Cortex of kidney (tissue), 1 donor: Measurements from ENCODE around the gene FAM83D.

Experiments
- DNase-seq: peaks from one replicate; lab custom pipeline; 2025; lab: John Stamatoyannopoulos, UW

Gene FAM83D, protein sequence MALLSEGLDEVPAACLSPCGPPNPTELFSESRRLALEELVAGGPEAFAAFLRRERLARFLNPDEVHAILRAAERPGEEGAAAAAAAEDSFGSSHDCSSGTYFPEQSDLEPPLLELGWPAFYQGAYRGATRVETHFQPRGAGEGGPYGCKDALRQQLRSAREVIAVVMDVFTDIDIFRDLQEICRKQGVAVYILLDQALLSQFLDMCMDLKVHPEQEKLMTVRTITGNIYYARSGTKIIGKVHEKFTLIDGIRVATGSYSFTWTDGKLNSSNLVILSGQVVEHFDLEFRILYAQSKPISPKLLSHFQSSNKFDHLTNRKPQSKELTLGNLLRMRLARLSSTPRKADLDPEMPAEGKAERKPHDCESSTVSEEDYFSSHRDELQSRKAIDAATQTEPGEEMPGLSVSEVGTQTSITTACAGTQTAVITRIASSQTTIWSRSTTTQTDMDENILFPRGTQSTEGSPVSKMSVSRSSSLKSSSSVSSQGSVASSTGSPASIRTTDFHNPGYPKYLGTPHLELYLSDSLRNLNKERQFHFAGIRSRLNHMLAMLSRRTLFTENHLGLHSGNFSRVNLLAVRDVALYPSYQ

GRCh38 chr20:38926142-38926933 lies at the start of gene FAM83D:
Gene FAM83D (plus strand): TSS chr20:38926417. CDS start chr20:38926443, 26 bp downstream.
- DNase-seq = no peak

GRCh38 chr20:38877483-38877882 lies 48.7 kb upstream of the FAM83D start:
- DNase-seq = no peak

DNA sequence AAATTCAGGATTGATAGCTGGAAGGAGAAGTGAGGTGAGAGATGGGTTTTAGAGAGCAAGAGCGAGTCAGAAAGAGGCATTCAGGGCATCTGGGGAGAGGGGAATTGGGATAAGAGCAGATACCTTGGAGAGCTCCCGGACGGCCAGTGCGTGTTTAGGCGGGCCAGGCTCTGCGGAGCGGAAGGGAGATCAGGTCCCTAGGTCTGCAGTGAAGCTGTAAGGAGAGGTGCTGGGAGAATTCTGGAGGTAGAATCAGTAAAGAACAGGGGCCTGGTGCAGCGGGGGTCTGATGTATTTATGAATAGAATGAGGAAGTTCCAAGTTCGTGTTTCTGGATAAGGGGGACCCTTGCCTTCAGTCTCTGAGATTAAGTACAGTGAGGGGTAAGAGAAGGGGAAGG lies 47.4 kb upstream of the FAM83D start:
- no peak for DNase-seq

- DNase-seq = no peak
Measured at GRCh38 chr20:38880952-38881735, 45.1 kb upstream of the FAM83D start.

- DNase-seq = no peak
Measured at GRCh38 chr20:38881806-38882440, 44.3 kb upstream of the FAM83D start.

DNA sequence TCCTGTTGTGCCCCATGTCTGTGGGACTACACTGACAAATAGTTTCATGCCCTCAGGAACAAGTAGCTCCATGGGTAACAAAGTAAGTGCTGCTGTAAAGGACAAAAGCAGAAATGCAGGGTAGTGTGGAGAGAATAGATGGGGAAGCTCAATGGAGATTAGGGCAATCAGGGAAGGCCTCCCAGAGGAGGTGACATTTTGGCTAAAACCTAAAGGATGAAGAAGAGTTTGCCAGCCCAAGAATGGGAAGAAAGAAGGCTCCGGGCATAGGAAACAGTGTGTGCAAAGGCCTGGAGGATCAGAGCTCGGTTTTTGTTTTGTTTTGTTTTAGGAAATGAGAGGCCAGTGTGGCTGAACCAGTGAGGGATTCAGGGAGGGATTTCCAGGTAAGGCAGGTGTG lies 43.6 kb upstream of the FAM83D start:
- DNase-seq = no peak

- DNase-seq = no peak
Measured at GRCh38 chr20:38883081-38883980, 42.9 kb upstream of the FAM83D start.

- no peak for DNase-seq
Measured at GRCh38 chr20:38883981-38884733, 42.1 kb upstream of the FAM83D start.

GRCh38 chr20:38885357-38885756 lies 40.9 kb upstream of the FAM83D start:
- no peak for DNase-seq

DNA sequence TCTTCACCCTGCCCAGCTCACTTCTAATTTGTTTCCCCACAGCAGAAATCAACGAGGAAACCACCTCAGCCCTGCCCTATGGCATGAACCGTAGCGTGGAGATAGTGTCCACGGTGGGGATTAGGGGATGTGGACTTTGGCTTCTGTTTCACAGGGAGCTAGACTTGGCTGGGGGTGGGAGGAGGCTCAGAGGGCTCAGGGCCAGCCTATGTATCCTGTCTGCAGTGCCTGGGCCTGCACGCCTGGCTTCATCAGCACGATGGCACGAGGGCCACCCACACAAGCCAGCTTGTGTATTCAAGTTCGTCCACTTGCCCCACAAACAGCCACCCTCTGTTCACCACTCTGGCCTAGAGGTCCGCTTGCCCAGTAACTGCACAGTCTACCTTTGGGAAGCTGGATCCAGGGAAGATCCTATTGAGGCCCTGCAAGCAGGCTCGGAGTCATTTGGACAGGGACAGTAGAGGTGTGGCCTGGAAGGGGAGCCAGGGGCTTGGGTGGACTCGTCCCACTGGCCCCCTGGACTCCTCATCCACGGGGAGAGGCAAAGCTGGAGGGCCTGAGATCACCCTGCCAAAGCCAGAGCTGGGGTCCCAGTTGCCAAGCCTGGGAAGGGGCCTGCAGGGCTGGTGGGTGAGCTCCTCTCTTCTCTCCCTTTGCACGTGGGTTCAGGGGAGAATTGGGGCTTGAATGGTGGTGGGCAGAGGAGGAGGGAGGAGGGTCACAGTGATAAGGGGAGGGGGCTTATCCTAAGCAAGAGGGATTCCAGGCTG lies 38.0 kb upstream of the FAM83D start:
- no peak for DNase-seq

DNA sequence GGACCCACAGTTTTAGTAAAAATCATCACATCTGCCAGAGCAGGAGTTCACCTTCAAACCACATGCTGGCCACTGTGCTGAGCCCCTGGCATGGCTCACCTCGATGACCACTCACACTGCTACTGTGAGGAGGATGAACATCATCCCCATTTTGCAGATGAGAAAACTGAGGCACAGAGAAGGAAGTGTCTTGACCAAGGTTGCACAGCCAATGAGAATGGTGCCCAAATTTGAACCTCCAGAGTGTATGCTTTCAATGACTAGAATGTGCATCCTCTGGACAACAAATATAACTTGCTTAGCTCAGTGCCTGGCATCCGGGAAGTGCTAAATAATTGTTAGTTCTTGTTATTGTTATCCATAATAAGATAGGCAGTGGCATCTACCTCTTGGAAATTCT lies 37.2 kb upstream of the FAM83D start:
- no peak for DNase-seq

GRCh38 chr20:38889792-38890496 lies 36.3 kb upstream of the FAM83D start:
- no peak for DNase-seq

DNA sequence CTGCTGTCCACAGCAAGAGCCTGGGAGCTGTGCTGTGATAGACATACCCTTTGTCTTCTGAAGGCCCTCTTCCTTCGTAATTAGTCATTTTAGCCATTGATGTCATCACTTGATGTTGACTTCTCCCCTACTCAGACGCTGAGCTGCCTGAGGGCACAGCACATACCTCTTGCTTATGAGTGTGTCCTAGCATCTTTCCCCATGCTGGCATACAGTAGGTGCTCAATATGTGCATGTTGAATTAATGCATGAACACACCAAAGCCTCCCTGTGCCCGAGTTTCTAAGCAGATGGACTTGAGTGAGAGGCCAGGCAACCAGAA lies 35.8 kb upstream of the FAM83D start:
- no peak for DNase-seq

- no peak for DNase-seq
Measured at GRCh38 chr20:38892091-38892981, 33.9 kb upstream of the FAM83D start.

- DNase-seq = no peak
Measured at GRCh38 chr20:38893056-38893564, 33.1 kb upstream of the FAM83D start.

GRCh38 chr20:38893565-38894090 lies 32.6 kb upstream of the FAM83D start:
- DNase-seq = no peak
